HG03139 (cell line): ENCODE measurements around the gene LY6G6D.

Experiments
- ATAC-seq: cut with Tn5 transposase; IDR thresholded peaks from one replicate; pipeline ENCODE4 v1.9.1; 2021; ENCODE audit not compliant: unreplicated experiment

LY6G6D gene

GRCh38 chr6:31762356-31762755, 47.2 kb downstream of the LY6G6D start, which contains the start of gene SAPCD1:
Gene SAPCD1 (plus strand): TSS chr6:31762656. CDS start chr6:31763055, 399 bp downstream.
- ATAC-seq = no peak

- no peak for ATAC-seq
Observed at GRCh38 chr6:31762878-31763618, 47.9 kb downstream of the LY6G6D start.

- ATAC-seq = no peak
Observed at GRCh38 chr6:31763619-31763940, 48.4 kb downstream of the LY6G6D start.

GRCh38 chr6:31764198-31764597, 49.0 kb downstream of the LY6G6D start:
- ATAC-seq = no peak

GRCh38 chr6:31765559-31765909, 50.4 kb downstream of the LY6G6D start:
- ATAC-seq = no peak

- ATAC-seq = no peak
Observed at GRCh38 chr6:31765910-31766794, 51.0 kb downstream of the LY6G6D start.

GRCh38 chr6:31767096-31767645, 52.0 kb downstream of the LY6G6D start:
- no peak for ATAC-seq
